GM12878 (cell line): ENCODE measurements around the gene ELMO2. TPM values are rescaled to one million over a fixed set of nuclear protein-coding genes. Genes with fewer than 3 reads are reported as not detected.

Source experiments
- ATAC-seq: fragments of 200-7000 bp; cut with Tn5 transposase; 3 replicates; pipeline ENCODE4 v1.9.1; 2020; ENCODE audit warnings: mild to moderate bottlenecking, moderate library complexity
- BruUV-seq: library from RNA; stranded (reverse); fragments of 400-500 nt; replicated peaks from 2 replicates; lab custom pipeline; 2021; lab: Mats Ljungman, UMichigan
- CTCF ChIA-PET: fragments of 300-600 bp; sonication (Branson Sonifier 250); formaldehyde crosslinking; extraction: SDS; loops from one replicate; lab custom pipeline; 2021; ENCODE audit warnings: inconsistent platforms; lab: Yijun Ruan, JAX
- POLR2A ChIA-PET: fragments of 350-600 bp; formaldehyde crosslinking; extraction: SDS; loops from one replicate; lab custom pipeline; 2021; ENCODE audit warnings: inconsistent platforms; lab: Charles Lee
- RAD21 ChIA-PET: fragments of 300-600 bp; sonication (Branson Sonifier 250); formaldehyde crosslinking; loops from one replicate; lab custom pipeline; 2023; ENCODE audit warnings: antibody characterized with exemption; ENCODE audit not compliant: unreplicated experiment; lab: Charles Lee
- SMC1A ChIA-PET: fragments of 300-600 bp; sonication (Branson Sonifier 250); formaldehyde crosslinking; loops from one replicate; lab custom pipeline; 2023; ENCODE audit not compliant: unreplicated experiment, uncharacterized antibody; lab: Charles Lee
- DNase-seq: peaks from one replicate; pipeline ENCODE4 v3.0.0-alpha.2; 2011; ENCODE audit warnings: low read depth, low spot score
- FAIRE-seq: peaks from 3 replicates; lab custom pipeline; 2011; peaks lifted over from hg19 to GRCh38; lab: Jason Lieb, UNC
- H2AFZ ChIP-seq: 2 replicates; pipeline ENCODE4 v1.6.0; 2011; ENCODE audit warnings: low read depth, low read length, control low read depth; ENCODE audit not compliant: control insufficient read depth
- H3K27ac ChIP-seq: 2 replicates; pipeline ENCODE4 v1.5.1; 2011; ENCODE audit warnings: control low read depth; ENCODE audit not compliant: control insufficient read depth, insufficient read depth
- H3K27me3 ChIP-seq, 2 experiments: replicated peaks in 1 of 2; 2 replicates each; pipeline versions ENCODE4 v1.6.0 to v1.6.1; 2011; ENCODE audit warnings: low read length in 1 of 2; ENCODE audit not compliant: control insufficient read depth in 2 of 2, insufficient read depth in 2 of 2
- H3K36me3 ChIP-seq, 2 experiments: 2 replicates each; pipeline ENCODE4 v1.5.1; 2011; ENCODE audit warnings: low read length in 1 of 2; ENCODE audit not compliant: control insufficient read depth in 2 of 2, insufficient read depth in 2 of 2
- H3K4me1 ChIP-seq: 2 replicates; pipeline ENCODE4 v1.6.1; 2011; ENCODE audit warnings: mild to moderate bottlenecking, low read length, moderate library complexity, mixed read lengths; ENCODE audit not compliant: control insufficient read depth, insufficient read depth
- H3K4me2 ChIP-seq: 2 replicates; pipeline ENCODE4 v1.6.0; 2011; ENCODE audit warnings: control low read depth; ENCODE audit not compliant: control insufficient read depth, insufficient read depth
- H3K4me3 ChIP-seq: fragments of 200-600 bp; sonication (generic); 2 replicates; pipeline ENCODE4 v1.5.1; 2016
- H3K79me2 ChIP-seq: 2 replicates; pipeline ENCODE4 v1.6.0; 2011; ENCODE audit warnings: low read length; ENCODE audit not compliant: control insufficient read depth, insufficient read depth
- H3K9ac ChIP-seq: 2 replicates; pipeline ENCODE4 v1.8.0; 2011; ENCODE audit warnings: low read length, control low read depth, mixed read lengths; ENCODE audit not compliant: control insufficient read depth, insufficient read depth
- H3K9me3 ChIP-seq: replicated peaks from 3 replicates; pipeline ENCODE4 v1.5.1; 2011; ENCODE audit warnings: mild to moderate bottlenecking, low read length; ENCODE audit not compliant: control insufficient read depth, insufficient read depth
- H4K20me1 ChIP-seq: 2 replicates; pipeline ENCODE4 v1.6.0; 2011; ENCODE audit not compliant: control insufficient read depth, insufficient read depth
- ATF2 ChIP-seq: IDR thresholded peaks from 2 replicates; pipeline ENCODE4 v1.6.1; 2012; ENCODE audit warnings: low read length, inconsistent platforms
- CTCF ChIP-seq, 3 experiments: IDR thresholded peaks in 2 of 3; conservative IDR thresholded peaks in 1 of 3; 2 replicates each; pipeline ENCODE4 v1.5.1; 2011; ENCODE audit warnings: low read depth in 3 of 3, low read length in 3 of 3, mild to moderate bottlenecking in 3 of 3, control low read depth in 2 of 3, moderate library complexity in 2 of 3, inconsistent platforms in 1 of 3, mixed read lengths in 1 of 3; ENCODE audit not compliant: control insufficient read depth in 2 of 3, insufficient read depth in 1 of 3; ENCODE audit errors: extremely low read depth in 1 of 3
- GATAD2B ChIP-seq: fragments of 450-650 bp; conservative IDR thresholded peaks from 2 replicates; pipeline ENCODE4 v1.6.1; 2017; ENCODE audit warnings: low read depth, mild to moderate bottlenecking, moderate library complexity
- IRF5 ChIP-seq: fragments of 450-650 bp; IDR thresholded peaks from 2 replicates; pipeline ENCODE4 v1.6.1; 2017; ENCODE audit warnings: borderline replicate concordance
- TCF7 ChIP-seq: IDR thresholded peaks from 2 replicates; pipeline ENCODE4 v1.6.1; 2014; ENCODE audit warnings: antibody characterized with exemption, borderline replicate concordance
- WGBS: methylation state at CpG from one replicate; pipeline ENCODE4 v1.1.6; 2016; ENCODE audit warnings: low lambda C conversion rate; ENCODE audit not compliant: insufficient replicate concordance, insufficient coverage; ENCODE audit errors: missing lambda C conversion rate; 5-methylcytosine and 5-hydroxymethylcytosine counted together
- in situ Hi-C: fragments of 300-500 bp; cut with MboI; formaldehyde crosslinking; loops from 9 replicates; pipeline ENCODE4 v1.14.3; 2018; ENCODE audit warnings: mixed read lengths
- intact Hi-C: fragments of 100-400 bp; cut with micrococcal nuclease; formaldehyde crosslinking; loops from one replicate; pipeline ENCODE4 v1.14.2; 2022; ENCODE audit not compliant: unreplicated experiment
- polyA plus RNA-seq, 11 experiments: library from polyadenylated mRNA; depleted of rRNA in 4 of 11; unstranded in 6 of 11; stranded (reverse) in 5 of 11; fragments of >200 nt; fragmentation: Nextera tagmentation in 4 of 11; fragmentation: Illumina TruSeq in 1 of 11; extraction: Ambion mirVana in 4 of 11; extraction: Trizol in 1 of 11; gene quantifications; 1 replicate in 1 of 11; 2 replicates in 10 of 11; pipeline versions ENCODE4 v1.2.1 to v1.2.3, GENCODE V29; 2011 to 2016; ENCODE audit warnings: inconsistent platforms in 2 of 11, missing spikeins in 2 of 11, low read depth in 1 of 11
- total RNA-seq, 4 experiments: library from RNA; depleted of rRNA in 3 of 4; stranded (reverse); fragments of >200 nt in 3 of 4; fragmentation: Illumina TruSeq in 1 of 4; extraction: Trizol in 1 of 4; gene quantifications; 2 replicates each; pipeline versions ENCODE4 v1.2.1 to v1.2.3, GENCODE V29; 2013 to 2021

ELMO2 gene
- total and polyA plus RNA-seq, 10 of the 15 experiments (the other 5 are each of a cell fraction or from before 2014, with no cell fraction given) = 14.2 to 40.2 (median 37.6) TPM

- no peaks in the 10 kb centered on the region for H3K36me3 ChIP-seq
- H4K20me1 ChIP-seq = no peaks in the 10 kb centered on the region; the same call in 1 of the 2 replicates
- H3K4me2 ChIP-seq = peak overlapping the region; percentile 100
- no peak overlapping the region for H2AFZ ChIP-seq
- TF ChIP-seq TCF7 = no peak
- TF ChIP-seq IRF5 = no peak
- TF ChIP-seq CTCF (IDR thresholded peaks at IDR 0.05 in 2 of 3, conservative IDR thresholded peaks at IDR 0.05 in 1 of 3; ENCODE audit: control insufficient read depth in 2 of 3, extremely low read depth in 1 of 3, insufficient read depth in 1 of 3, low read depth in 3 of 3, low read length in 3 of 3) = no peak
- TF ChIP-seq GATAD2B = no peak
- no peak for TF ChIP-seq ATF2
- peaks cover 31% of the 10 kb centered on the region for H3K4me1 ChIP-seq
- RAD21 ChIA-PET = interaction anchor here (0.5 to 3.3 kb wide), 6 partner anchors 43 to 288 kb away, joined by 3 to 26 read pairs (median 11); no protein-coding TSS in a partner anchor
- no peak for FAIRE-seq
- no peak for DNase-seq
- intact Hi-C loops (no loop called here), in situ Hi-C loops (no loop called here)
- BruUV-seq = no TSS peak
- H3K27me3 ChIP-seq = no peaks in the 10 kb centered on the region
- H3K9ac ChIP-seq = no peak overlapping the region
- SMC1A ChIA-PET = interaction anchor here (0.6 to 2.9 kb wide), 7 partner anchors 28 to 300 kb away, joined by 3 to 20 read pairs (median 3); no protein-coding TSS in a partner anchor
- 99% methylated on average over 4 of the region's 4 CpGs for WGBS
- CTCF ChIA-PET = interaction anchor here (0.7 to 1.8 kb wide), 8 partner anchors 8 to 385 kb away, joined by 3 to 8 read pairs (median 4); no protein-coding TSS in a partner anchor
- POLR2A ChIA-PET = interaction anchor here (0.8 to 3.1 kb wide), 3 partner anchors 44 to 57 kb away, joined by 7 to 24 read pairs (median 17); no protein-coding TSS in a partner anchor
- no peak for ATAC-seq
- H3K4me3 ChIP-seq = no peak overlapping the region; the same call in 1 of the 2 replicates
- peaks cover 30% of the 10 kb centered on the region for H3K79me2 ChIP-seq
- H3K9me3 ChIP-seq = no peaks in the 10 kb centered on the region
- H3K27ac ChIP-seq = no peak overlapping the region
These were observed 1.2 kb upstream of the ELMO2 start for GRCh38 chr20:46407671-46407996.
